ENCODE measurements around the gene DGKI. TPM values are rescaled to one million over a fixed set of nuclear protein-coding genes. Genes with fewer than 3 reads are reported as not detected.
A peak's percentile ranks its signal among the peaks of the same experiment; 100 is the strongest.

Gene DGKI
- total RNA-seq, 1 donor from 2014 or later, result 3.1 TPM

GRCh38 chr7:137878333-137878961 is 31.7 kb upstream of the DGKI start:
- peaks cover 42% of the 10 kb centered on the region for H3K4me1 Mint-ChIP-seq (ENCODE audit: unreplicated experiment)
- H3K9me3 Mint-ChIP-seq (ENCODE audit: unreplicated experiment), result no peaks in the 10 kb centered on the region
- TF ChIP-seq CTCF (IDR thresholded peaks at IDR 0.05), result no peak
- DNase-seq (ENCODE audit: extremely low spot score, unreplicated experiment), result no peak
- H3K36me3 Mint-ChIP-seq (ENCODE audit: unreplicated experiment), result peaks cover 73% of the 10 kb centered on the region
- H3K27ac Mint-ChIP-seq (ENCODE audit: unreplicated experiment), result no peak overlapping the region
- H3K4me3 Mint-ChIP-seq (ENCODE audit: unreplicated experiment), result no peak overlapping the region
- H3K27me3 Mint-ChIP-seq (ENCODE audit: unreplicated experiment), result no peaks in the 10 kb centered on the region

GRCh38 chr7:137877027-137877675 is 30.4 kb upstream of the DGKI start:
- peak overlapping the region; percentile 91 for H3K27ac Mint-ChIP-seq (ENCODE audit: unreplicated experiment)
- TF ChIP-seq CTCF (IDR thresholded peaks at IDR 0.05), result no peak
- H3K36me3 Mint-ChIP-seq (ENCODE audit: unreplicated experiment), result peaks cover 65% of the 10 kb centered on the region
- no peaks in the 10 kb centered on the region for H3K27me3 Mint-ChIP-seq (ENCODE audit: unreplicated experiment)
- H3K9me3 Mint-ChIP-seq (ENCODE audit: unreplicated experiment), result no peaks in the 10 kb centered on the region
- no peak for DNase-seq (ENCODE audit: extremely low spot score, unreplicated experiment)
- H3K4me1 Mint-ChIP-seq (ENCODE audit: unreplicated experiment), result peaks cover 49% of the 10 kb centered on the region
- H3K4me3 Mint-ChIP-seq (ENCODE audit: unreplicated experiment), result no peak overlapping the region

DNA sequence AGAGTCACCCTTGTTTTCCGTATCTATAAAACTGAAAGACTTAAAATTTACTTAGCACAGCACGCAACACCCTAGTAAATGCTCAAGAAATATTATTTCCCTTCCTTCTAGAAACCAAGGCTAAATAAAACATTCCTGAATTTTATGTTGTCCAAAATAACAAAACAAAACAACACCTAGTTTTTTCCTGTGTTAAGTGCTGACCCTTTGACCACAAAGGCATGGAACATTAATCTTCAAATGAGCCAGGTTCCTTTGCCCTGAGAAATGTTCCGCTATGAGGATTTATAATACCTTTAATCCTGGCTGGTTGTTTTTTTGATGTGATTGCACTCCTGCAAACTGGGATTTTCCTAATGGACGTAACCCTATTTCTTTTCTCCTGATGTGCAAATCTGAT is 29.0 kb upstream of the DGKI start:
- H3K4me1 Mint-ChIP-seq (ENCODE audit: unreplicated experiment), result peaks cover 49% of the 10 kb centered on the region

GRCh38 chr7:137873979-137874777 is 27.4 kb upstream of the DGKI start:
- Mint-ChIP-seq H3K4me3 (ENCODE audit: unreplicated experiment) (peak overlapping the region; percentile 18), H3K4me1 (ENCODE audit: unreplicated experiment) (peaks cover 49% of the 10 kb centered on the region), H3K27me3 (ENCODE audit: unreplicated experiment) (no peaks in the 10 kb centered on the region), H3K9me3 (ENCODE audit: unreplicated experiment) (peaks cover 4% of the 10 kb centered on the region), H3K27ac (ENCODE audit: unreplicated experiment) (peak overlapping the region; percentile 91), H3K36me3 (ENCODE audit: unreplicated experiment) (peaks cover 55% of the 10 kb centered on the region)
- DNase-seq (ENCODE audit: extremely low spot score, unreplicated experiment), result no peak
- TF ChIP-seq CTCF (IDR thresholded peaks at IDR 0.05), result no peak

More for the DNA sequence above, 29.0 kb upstream of the DGKI start:
- no peak overlapping the region for H3K4me3 Mint-ChIP-seq (ENCODE audit: unreplicated experiment)
- H3K27me3 Mint-ChIP-seq (ENCODE audit: unreplicated experiment), result no peaks in the 10 kb centered on the region
- H3K9me3 Mint-ChIP-seq (ENCODE audit: unreplicated experiment), result no peaks in the 10 kb centered on the region
- peaks cover 64% of the 10 kb centered on the region for H3K36me3 Mint-ChIP-seq (ENCODE audit: unreplicated experiment)
- H3K27ac Mint-ChIP-seq (ENCODE audit: unreplicated experiment), result peak overlapping the region; percentile 91
- TF ChIP-seq CTCF (IDR thresholded peaks at IDR 0.05), result no peak
- no peak for DNase-seq (ENCODE audit: extremely low spot score, unreplicated experiment)

GRCh38 chr7:137873524-137873923 is 26.8 kb upstream of the DGKI start:
- Mint-ChIP-seq H3K4me1 (ENCODE audit: unreplicated experiment) (peaks cover 49% of the 10 kb centered on the region), H3K9me3 (ENCODE audit: unreplicated experiment) (peaks cover 4% of the 10 kb centered on the region), H3K27me3 (ENCODE audit: unreplicated experiment) (no peaks in the 10 kb centered on the region), H3K27ac (ENCODE audit: unreplicated experiment) (peak overlapping the region; percentile 91), H3K4me3 (ENCODE audit: unreplicated experiment) (no peak overlapping the region), H3K36me3 (ENCODE audit: unreplicated experiment) (peaks cover 51% of the 10 kb centered on the region)
- TF ChIP-seq CTCF (IDR thresholded peaks at IDR 0.05), result no peak
- no peak for DNase-seq (ENCODE audit: extremely low spot score, unreplicated experiment)

Data from osteocyte (in vitro differentiated cells).